Mucosa of rectum (tissue), 2 donors: ENCODE results near the gene PLEKHA5.
A peak's percentile ranks its signal among the peaks of the same experiment; 100 is the strongest.

Source experiments
- H3K27ac ChIP-seq, 2 donors: one replicate each; pipeline ENCODE4 v1.7.0; 2013; ENCODE audit warnings: inconsistent platforms in 2 of 2, low read depth in 2 of 2, low read length in 2 of 2
- H3K27me3 ChIP-seq, 2 donors: one replicate each; pipeline ENCODE4 v1.7.0; 2013; ENCODE audit warnings: low read length in 2 of 2; ENCODE audit not compliant: control insufficient read depth in 2 of 2, insufficient read depth in 2 of 2
- H3K36me3 ChIP-seq, 2 donors: one replicate each; pipeline ENCODE4 v1.7.0; 2013; ENCODE audit warnings: low read length in 2 of 2; ENCODE audit not compliant: control insufficient read depth in 2 of 2, insufficient read depth in 2 of 2
- H3K4me1 ChIP-seq, 2 donors: one replicate each; pipeline ENCODE4 v1.7.0; 2013; ENCODE audit warnings: low read length in 2 of 2, mild to moderate bottlenecking in 1 of 2; ENCODE audit not compliant: control insufficient read depth in 2 of 2, insufficient read depth in 2 of 2
- H3K4me3 ChIP-seq, 2 donors: one replicate each; pipeline ENCODE4 v1.7.0; 2013; ENCODE audit warnings: low read length in 2 of 2
- H3K9ac ChIP-seq, 2 donors: one replicate each; pipeline ENCODE4 v1.7.0; 2013; ENCODE audit warnings: low read length in 2 of 2, low read depth in 1 of 2, mild to moderate bottlenecking in 1 of 2
- H3K9me3 ChIP-seq, 2 donors: one replicate each; pipeline ENCODE4 v1.7.0; 2013; ENCODE audit warnings: low read length in 2 of 2; ENCODE audit not compliant: control insufficient read depth in 2 of 2
- donor health status: healthy.
- donor health status: Normal muscosa, but diverticular disease.

PLEKHA5 gene

DNA sequence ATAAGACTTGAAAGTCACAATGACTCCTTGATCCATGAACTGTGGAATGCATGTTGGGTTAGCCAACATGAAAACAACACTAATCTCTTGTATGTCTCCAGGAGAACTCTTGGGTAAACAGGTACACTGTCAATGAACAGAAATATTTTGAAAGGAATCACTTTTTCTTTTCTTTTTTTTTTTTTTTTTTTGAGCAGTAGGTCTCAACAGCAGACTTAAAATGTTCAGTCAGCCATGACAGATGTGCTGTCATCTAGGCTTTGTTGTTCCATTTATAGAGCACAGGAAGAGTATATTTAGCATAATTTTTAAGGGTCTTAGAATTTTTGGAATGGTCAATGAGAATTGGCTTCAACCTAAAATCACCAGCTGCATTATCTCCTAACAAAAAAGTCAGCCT, 2.3 kb upstream of the PLEKHA5 start:
- Histone ChIP-seq H3K27me3 (no peaks in the 10 kb centered on the region), H3K27ac (no peak overlapping the region), H3K4me3 (no peak overlapping the region), H3K9ac (no peak overlapping the region), H3K9me3 (no peaks in the 10 kb centered on the region), H3K4me1 (peaks cover 0 to 10% of the 10 kb centered on the region in 2 donors), H3K36me3 (no peaks in the 10 kb centered on the region)

DNA sequence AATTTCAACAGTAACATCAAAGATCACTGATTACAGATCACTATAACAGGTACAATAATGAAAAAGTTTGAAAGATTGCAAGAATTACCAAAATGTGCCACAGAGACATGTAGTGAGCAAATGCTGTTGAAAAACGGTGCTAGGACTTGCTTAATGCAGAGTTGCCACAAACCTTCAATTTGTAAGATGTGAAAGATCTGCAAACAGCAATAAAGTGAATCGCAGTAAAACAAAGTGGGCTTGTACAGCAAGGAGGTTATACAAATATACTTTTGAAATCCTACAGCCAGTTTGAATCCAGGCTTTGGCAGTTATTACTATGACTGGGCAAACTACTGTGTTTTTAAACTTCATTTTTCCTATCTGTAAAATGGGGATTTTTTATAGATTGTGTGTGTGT, 1.0 kb upstream of the PLEKHA5 start:
- Histone ChIP-seq H3K9me3 (no peaks in the 10 kb centered on the region), H3K36me3 (no peaks in the 10 kb centered on the region), H3K9ac (no peak overlapping the region), H3K4me1 (peaks cover 0 to 13% of the 10 kb centered on the region in 2 donors), H3K4me3 (no peak overlapping the region), H3K27ac (peak overlapping the region in 1 of 2 donors; percentile 71), H3K27me3 (no peaks in the 10 kb centered on the region)

GRCh38 chr12:19129122-19129485, 429 bp upstream of the PLEKHA5 start:
- H3K4me1 ChIP-seq, result peaks cover 0 to 13% of the 10 kb centered on the region in 2 donors
- H3K27ac ChIP-seq, result peak overlapping the region in 1 of 2 donors; percentile 71
- no peaks in the 10 kb centered on the region for H3K9me3 ChIP-seq
- no peaks in the 10 kb centered on the region for H3K36me3 ChIP-seq
- peak overlapping the region; percentile 40 to 48 for H3K4me3 ChIP-seq
- H3K9ac ChIP-seq, result peak overlapping the region in 1 of 2 donors; percentile 12
- no peaks in the 10 kb centered on the region for H3K27me3 ChIP-seq

- Histone ChIP-seq H3K9me3 (no peaks in the 10 kb centered on the region), H3K9ac (peak overlapping the region; percentile 83 to 88), H3K4me1 (peaks cover 0 to 13% of the 10 kb centered on the region in 2 donors), H3K27ac (peak overlapping the region; percentile 82 to 83), H3K36me3 (no peaks in the 10 kb centered on the region), H3K27me3 (no peaks in the 10 kb centered on the region), H3K4me3 (peak overlapping the region; percentile 87 to 90)
Observed at GRCh38 chr12:19130224-19131024, 891 bp downstream of the PLEKHA5 start.

GRCh38 chr12:19131025-19131444, 1.5 kb downstream of the PLEKHA5 start:
- Histone ChIP-seq H3K4me1 (peaks cover 0 to 13% of the 10 kb centered on the region in 2 donors), H3K36me3 (no peaks in the 10 kb centered on the region), H3K9ac (peak overlapping the region; percentile 83 to 88), H3K9me3 (no peaks in the 10 kb centered on the region), H3K27me3 (no peaks in the 10 kb centered on the region), H3K4me3 (peak overlapping the region; percentile 87 to 90), H3K27ac (peak overlapping the region; percentile 82 to 83)

DNA sequence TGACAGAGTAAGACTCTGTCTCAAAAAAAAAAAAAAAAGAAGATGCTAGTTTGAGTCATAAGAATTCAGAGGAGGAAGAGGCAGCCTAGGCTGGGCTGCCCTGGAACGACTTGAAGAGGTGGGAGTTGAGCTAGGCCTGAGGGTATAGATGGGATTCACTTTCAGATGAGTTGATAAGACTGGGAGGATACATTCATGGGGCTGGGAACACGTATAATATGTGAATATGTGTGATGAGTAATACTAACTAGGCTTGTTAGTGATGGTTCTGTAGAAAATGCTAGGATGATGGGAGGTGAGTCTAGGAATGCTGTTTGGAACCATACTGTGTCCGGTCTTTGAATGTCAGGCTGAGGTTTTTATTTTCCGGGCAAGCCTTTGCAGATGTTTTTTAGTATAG, 9.0 kb downstream of the PLEKHA5 start:
- H3K4me3 ChIP-seq, result no peak overlapping the region
- no peaks in the 10 kb centered on the region for H3K9me3 ChIP-seq
- no peak overlapping the region for H3K27ac ChIP-seq
- H3K36me3 ChIP-seq, result no peaks in the 10 kb centered on the region
- no peaks in the 10 kb centered on the region for H3K4me1 ChIP-seq
- no peak overlapping the region for H3K9ac ChIP-seq
- no peaks in the 10 kb centered on the region for H3K27me3 ChIP-seq

DNA sequence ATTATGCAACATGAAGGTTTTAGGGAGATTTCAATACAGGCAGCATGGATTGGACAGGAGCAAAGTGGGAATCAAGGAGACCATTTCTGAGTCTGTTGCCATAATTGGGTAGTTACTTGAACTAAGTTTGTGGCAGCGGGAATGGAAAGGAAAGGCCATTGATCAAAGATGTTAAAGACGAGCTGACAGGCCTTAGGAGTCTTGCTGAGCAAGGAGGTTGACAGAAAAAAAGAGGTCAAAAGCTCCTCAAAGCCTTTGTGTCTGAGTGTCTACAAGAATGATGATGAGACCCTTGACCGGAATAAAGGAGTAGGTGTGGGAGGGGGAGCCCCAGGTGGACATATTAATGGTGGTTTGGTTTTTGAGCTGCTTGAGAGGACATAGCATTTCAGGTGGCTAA, 9.4 kb downstream of the PLEKHA5 start:
- Histone ChIP-seq H3K27ac (no peak overlapping the region), H3K36me3 (no peaks in the 10 kb centered on the region), H3K4me3 (no peak overlapping the region), H3K27me3 (no peaks in the 10 kb centered on the region), H3K9ac (no peak overlapping the region), H3K4me1 (no peaks in the 10 kb centered on the region), H3K9me3 (no peaks in the 10 kb centered on the region)

- no peaks in the 10 kb centered on the region for H3K36me3 ChIP-seq
- H3K9ac ChIP-seq, result no peak overlapping the region
- H3K27ac ChIP-seq, result no peak overlapping the region
- H3K4me1 ChIP-seq, result peaks cover 0 to 3% of the 10 kb centered on the region in 2 donors
- H3K9me3 ChIP-seq, result no peaks in the 10 kb centered on the region
- no peaks in the 10 kb centered on the region for H3K27me3 ChIP-seq
- H3K4me3 ChIP-seq, result no peak overlapping the region
Observed at GRCh38 chr12:19139615-19140194, 10.2 kb downstream of the PLEKHA5 start.

GRCh38 chr12:19140381-19141236, 11.1 kb downstream of the PLEKHA5 start:
- H3K27me3 ChIP-seq, result no peaks in the 10 kb centered on the region
- no peak overlapping the region for H3K9ac ChIP-seq
- H3K4me3 ChIP-seq, result no peak overlapping the region
- no peaks in the 10 kb centered on the region for H3K36me3 ChIP-seq
- H3K4me1 ChIP-seq, result peaks cover 0 to 3% of the 10 kb centered on the region in 2 donors
- no peaks in the 10 kb centered on the region for H3K9me3 ChIP-seq
- H3K27ac ChIP-seq, result no peak overlapping the region

- Histone ChIP-seq H3K36me3 (no peaks in the 10 kb centered on the region), H3K9ac (no peak overlapping the region), H3K4me1 (peaks cover 0 to 3% of the 10 kb centered on the region in 2 donors), H3K27me3 (no peaks in the 10 kb centered on the region), H3K27ac (no peak overlapping the region), H3K9me3 (no peaks in the 10 kb centered on the region), H3K4me3 (no peak overlapping the region)
Observed at GRCh38 chr12:19142499-19142898, 13.0 kb downstream of the PLEKHA5 start.
